IMR-90 (cell line): ENCODE measurements around the gene TRIO. TPM values are rescaled to one million over a fixed set of nuclear protein-coding genes. Genes with fewer than 3 reads are reported as not detected.

Source experiments
- ATAC-seq: fragments of 200-7000 bp; cut with Tn5 transposase; 2 replicates; pipeline ENCODE4 v1.9.1; 2020; ENCODE audit warnings: low read depth, mild to moderate bottlenecking, moderate library complexity
- BruUV-seq: library from RNA; stranded (reverse); fragments of 400-500 nt; replicated peaks from 2 replicates; lab custom pipeline; 2021; lab: Mats Ljungman, UMichigan
- CTCF ChIA-PET: fragments of 300-600 bp; formaldehyde crosslinking; extraction: SDS; loops from one replicate; lab custom pipeline; 2021; ENCODE audit warnings: antibody characterized with exemption; lab: Yijun Ruan, JAX
- POLR2A ChIA-PET: fragments of 300-600 bp; sonication (Branson Sonifier 250); formaldehyde crosslinking; loops from one replicate; lab custom pipeline; 2022; ENCODE audit warnings: antibody characterized with exemption; ENCODE audit not compliant: unreplicated experiment; lab: Charles Lee
- DNase-seq: peaks from one replicate; pipeline ENCODE4 v3.0.0; 2013
- H2AFZ ChIP-seq: replicated peaks from 2 replicates; pipeline ENCODE3; 2013; ENCODE audit warnings: low read length, mild to moderate bottlenecking; ENCODE audit not compliant: poor library complexity
- H2AK5ac ChIP-seq: 2 replicates; pipeline ENCODE4 v1.6.1; 2013; ENCODE audit warnings: low read depth, low read length, inconsistent platforms
- H2AK9ac ChIP-seq: replicated peaks from 2 replicates; pipeline ENCODE3; 2013; ENCODE audit warnings: mild to moderate bottlenecking, low read depth, low read length, moderate library complexity; ENCODE audit not compliant: poor library complexity
- H2BK120ac ChIP-seq: 2 replicates; pipeline ENCODE4 v1.6.1; 2013; ENCODE audit warnings: low read depth, low read length, inconsistent platforms
- H2BK15ac ChIP-seq: 3 replicates; pipeline ENCODE4 v1.6.1; 2013; ENCODE audit warnings: low read depth, low read length, inconsistent platforms
- H2BK20ac ChIP-seq: 2 replicates; pipeline ENCODE4 v1.6.1; 2013; ENCODE audit warnings: low read depth, mild to moderate bottlenecking, inconsistent platforms, low read length, moderate library complexity
- H2BK5ac ChIP-seq: 2 replicates; pipeline ENCODE4 v1.6.1; 2013; ENCODE audit warnings: mild to moderate bottlenecking, low read depth, low read length, inconsistent platforms; ENCODE audit not compliant: poor library complexity, severe bottlenecking
- H3K14ac ChIP-seq: replicated peaks from 2 replicates; pipeline ENCODE4 v1.6.1; 2013; ENCODE audit warnings: low read depth, low read length, inconsistent platforms
- H3K18ac ChIP-seq: 2 replicates; pipeline ENCODE4 v1.6.1; 2013; ENCODE audit warnings: low read depth, low read length, control low read depth
- H3K23ac ChIP-seq: 2 replicates; pipeline ENCODE4 v1.6.1; 2013; ENCODE audit warnings: low read depth, low read length, inconsistent platforms
- H3K27ac ChIP-seq: 2 replicates; pipeline ENCODE4 v1.5.1; 2013; ENCODE audit warnings: mild to moderate bottlenecking, control low read depth, low read length; ENCODE audit not compliant: insufficient read depth
- H3K27me3 ChIP-seq: 2 replicates; pipeline ENCODE4 v1.6.1; 2013; ENCODE audit warnings: low read length; ENCODE audit not compliant: control insufficient read depth, insufficient read depth
- H3K36me3 ChIP-seq: 2 replicates; pipeline ENCODE4 v1.6.1; 2013; ENCODE audit warnings: low read length, mixed read lengths; ENCODE audit not compliant: control insufficient read depth, insufficient read depth
- H3K4ac ChIP-seq: 2 replicates; pipeline ENCODE4 v1.6.1; 2013; ENCODE audit warnings: low read depth, low read length, inconsistent platforms
- H3K4me1 ChIP-seq: 2 replicates; pipeline ENCODE4 v1.6.1; 2013; ENCODE audit warnings: low read length, mixed read lengths; ENCODE audit not compliant: control insufficient read depth, insufficient read depth
- H3K4me2 ChIP-seq: 2 replicates; pipeline ENCODE4 v1.6.1; 2013; ENCODE audit warnings: low read depth, mild to moderate bottlenecking, control low read depth, low read length, moderate library complexity
- H3K4me3 ChIP-seq: 2 replicates; pipeline ENCODE4 v1.5.1; 2013; ENCODE audit warnings: low read depth, mild to moderate bottlenecking, control low read depth, low read length, moderate library complexity; ENCODE audit not compliant: insufficient read depth
- H3K56ac ChIP-seq: 2 replicates; pipeline ENCODE4 v1.6.1; 2013; ENCODE audit warnings: low read length, inconsistent platforms; ENCODE audit not compliant: insufficient read depth; ENCODE audit errors: extremely low read depth
- H3K79me1 ChIP-seq, 2 experiments: 2 replicates each; pipeline ENCODE4 v1.6.1; 2013; ENCODE audit warnings: low read length in 2 of 2, inconsistent platforms in 1 of 2, low read depth in 1 of 2
- H3K9ac ChIP-seq: 2 replicates; pipeline ENCODE4 v1.6.1; 2013; ENCODE audit warnings: low read depth, low read length, control low read depth
- H3K9me1 ChIP-seq: 2 replicates; pipeline ENCODE4 v1.6.1; 2013; ENCODE audit warnings: low read length, inconsistent platforms; ENCODE audit not compliant: insufficient read depth
- H3K9me3 ChIP-seq: 2 replicates; pipeline ENCODE4 v1.6.1; 2013; ENCODE audit warnings: low read length; ENCODE audit not compliant: control insufficient read depth, insufficient read depth
- H4K20me1 ChIP-seq: 2 replicates; pipeline ENCODE4 v1.6.1; 2013; ENCODE audit warnings: low read length, inconsistent platforms; ENCODE audit not compliant: insufficient read depth
- H4K5ac ChIP-seq: 2 replicates; pipeline ENCODE4 v1.6.1; 2013; ENCODE audit warnings: mild to moderate bottlenecking, low read depth, low read length, control low read depth
- H4K8ac ChIP-seq, 2 experiments: 2 replicates each; pipeline ENCODE4 v1.6.1; 2013; ENCODE audit warnings: low read depth in 2 of 2, low read length in 2 of 2, control low read depth in 1 of 2, inconsistent platforms in 1 of 2
- H4K91ac ChIP-seq: 2 replicates; pipeline ENCODE4 v1.6.1; 2013; ENCODE audit warnings: low read depth, low read length, inconsistent platforms; ENCODE audit not compliant: insufficient read depth
- BHLHE40 ChIP-seq: fragments of 150-350 bp; IDR thresholded peaks from 2 replicates; pipeline ENCODE4 v1.6.1; 2016; ENCODE audit warnings: mild to moderate bottlenecking, low read depth, low read length
- CEBPB ChIP-seq: IDR thresholded peaks from 2 replicates; pipeline ENCODE4 v1.6.1; 2012; ENCODE audit warnings: low read depth, low read length, improper control_type of control experiment
- CHD1 ChIP-seq: IDR thresholded peaks from 2 replicates; pipeline ENCODE4 v1.6.1; 2012; ENCODE audit warnings: low read depth, low read length, improper control_type of control experiment
- CTCF ChIP-seq: conservative IDR thresholded peaks from 2 replicates; pipeline ENCODE4 v1.5.1; 2012; ENCODE audit warnings: mild to moderate bottlenecking, low read depth, low read length, improper control_type of control experiment
- ELK1 ChIP-seq: fragments of 150-350 bp; IDR thresholded peaks from 2 replicates; pipeline ENCODE4 v1.6.1; 2016; ENCODE audit warnings: low read depth, mild to moderate bottlenecking, low read length, moderate library complexity, borderline replicate concordance
- FOS ChIP-seq: fragments of 150-350 bp; IDR thresholded peaks from 2 replicates; pipeline ENCODE4 v1.6.1; 2016; ENCODE audit warnings: low read depth, low read length
- MAFK ChIP-seq: IDR thresholded peaks from 2 replicates; pipeline ENCODE4 v1.6.1; 2012; ENCODE audit warnings: low read depth, low read length, improper control_type of control experiment
- MAZ ChIP-seq: IDR thresholded peaks from 2 replicates; pipeline ENCODE4 v1.6.1; 2012; ENCODE audit warnings: low read depth, mild to moderate bottlenecking, low read length, improper control_type of control experiment, moderate library complexity, borderline replicate concordance
- MXI1 ChIP-seq: IDR thresholded peaks from 2 replicates; pipeline ENCODE4 v1.6.1; 2012; ENCODE audit warnings: low read depth, mild to moderate bottlenecking, low read length, moderate library complexity, borderline replicate concordance
- NFE2L2 ChIP-seq: fragments of 150-350 bp; IDR thresholded peaks from 2 replicates; pipeline ENCODE4 v1.6.1; 2016; ENCODE audit warnings: low read depth, mild to moderate bottlenecking, low read length
- POLR2A ChIP-seq: IDR thresholded peaks from 2 replicates; pipeline ENCODE4 v1.6.1; 2012; ENCODE audit warnings: mild to moderate bottlenecking, low read depth, low read length
- RAD21 ChIP-seq: IDR thresholded peaks from 2 replicates; pipeline ENCODE4 v1.6.1; 2012; ENCODE audit warnings: low read length, improper control_type of control experiment
- RCOR1 ChIP-seq: IDR thresholded peaks from 2 replicates; pipeline ENCODE4 v1.6.1; 2012; ENCODE audit warnings: mild to moderate bottlenecking, low read length, improper control_type of control experiment; ENCODE audit not compliant: insufficient replicate concordance
- RFX5 ChIP-seq: IDR thresholded peaks from 2 replicates; pipeline ENCODE4 v1.8.0; 2012; ENCODE audit warnings: low read depth, mild to moderate bottlenecking, low read length, moderate library complexity
- SMC3 ChIP-seq: fragments of 150-350 bp; IDR thresholded peaks from 2 replicates; pipeline ENCODE4 v1.6.1; 2016; ENCODE audit warnings: low read depth, mild to moderate bottlenecking, antibody characterized with exemption, low read length, moderate library complexity
- USF2 ChIP-seq: fragments of 150-350 bp; IDR thresholded peaks from 2 replicates; pipeline ENCODE4 v1.6.1; 2017; ENCODE audit warnings: mild to moderate bottlenecking, antibody characterized with exemption, low read length, low read depth
- WGBS, 2 experiments: methylation state at CpG; one replicate each; pipeline versions ENCODE4 v1.1.5 to v1.1.7; 2013; ENCODE audit warnings: missing lambda C conversion rate in 2 of 2; ENCODE audit not compliant: insufficient read length in 1 of 2; ENCODE audit errors: extremely low coverage in 2 of 2; 5-methylcytosine and 5-hydroxymethylcytosine counted together
- dilution Hi-C: fragments of 300-500 bp; cut with HindIII; formaldehyde crosslinking; loops from one replicate; pipeline ENCODE4 v1.14.3; 2018; ENCODE audit warnings: low sequenced_read_pairs; ENCODE audit not compliant: unreplicated experiment
- in situ Hi-C: fragments of 300-500 bp; cut with MboI; formaldehyde crosslinking; loops from 3 replicates; pipeline ENCODE4 v1.14.3; 2019; ENCODE audit warnings: low sequenced_read_pairs, inconsistent platforms, mixed read lengths
- intact Hi-C: fragments of 100-400 bp; cut with micrococcal nuclease; formaldehyde crosslinking; loops from 2 replicates; pipeline ENCODE4 v1.10.0; 2022
- polyA plus RNA-seq, 3 experiments: library from polyadenylated mRNA; depleted of rRNA; stranded (reverse); fragments of >200 nt; gene quantifications; 2 replicates each; pipeline ENCODE4 v1.2.3, GENCODE V29; 2012; ENCODE audit warnings: low replicate concordance in 1 of 3
- total RNA-seq: library from RNA; depleted of rRNA; stranded (reverse); fragments of >200 nt; gene quantifications from 2 replicates; pipeline ENCODE4 v1.2.3, GENCODE V29; 2012

Gene TRIO
- total and polyA plus RNA-seq, 2 of the 4 experiments (the other 2 are of a cell fraction) = 206 to 522 TPM

DNA sequence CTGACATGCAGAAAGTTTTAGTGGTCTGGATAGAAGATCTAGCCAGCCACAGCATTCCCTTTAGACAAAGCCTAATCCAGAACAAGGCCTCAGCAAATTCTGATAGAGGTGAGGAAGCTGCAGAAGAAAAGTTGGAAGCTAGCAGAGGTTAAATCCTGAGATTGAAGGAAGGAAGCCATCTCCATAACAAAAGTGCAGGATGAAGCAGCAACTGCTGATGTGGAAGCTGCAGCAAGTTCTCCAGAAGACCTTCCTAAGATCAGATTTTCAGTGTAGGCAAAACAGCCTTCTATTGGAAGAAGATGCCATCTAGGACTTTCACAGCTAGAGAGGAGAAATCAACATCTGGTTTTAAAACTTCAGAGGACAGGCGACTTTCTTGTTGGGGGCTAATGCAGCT is 77.5 kb downstream of the TRIO start:
- Histone ChIP-seq H2AK5ac (no peak overlapping the region), H3K27me3 (no peaks in the 10 kb centered on the region), H2BK5ac (peak overlapping the region; percentile 47), H3K27ac (peak overlapping the region; percentile 42; the same call in 1 of the 2 replicates), H4K91ac (no peak overlapping the region), H4K20me1 (peaks cover 97% of the 10 kb centered on the region), H4K8ac (no peak overlapping the region), H3K4me1 (peaks cover 46% of the 10 kb centered on the region), H3K9ac (no peak overlapping the region; the same call in 1 of the 2 replicates), H3K56ac (0 out of 2 replicates have a peak overlapping the region, but pooled peaks have one; percentile 1), H2AFZ (no peak overlapping the region), H3K36me3 (peaks cover 20% of the 10 kb centered on the region), H4K5ac (no peak overlapping the region; the same call in 1 of the 2 replicates), H2BK20ac (no peak overlapping the region), H3K23ac (no peak overlapping the region), H3K18ac (no peak overlapping the region), H3K4me3 (no peak overlapping the region), H3K4me2 (no peak overlapping the region), H3K9me3 (no peaks in the 10 kb centered on the region), H2AK9ac (no peak overlapping the region), H3K14ac (no peak overlapping the region), H2BK120ac (no peak overlapping the region), H2BK15ac (no peak overlapping the region), H3K9me1 (peaks cover 41% of the 10 kb centered on the region), H3K79me1 (peaks cover 0 to 76% of the 10 kb centered on the region in 2 experiments; a peak in 2 of 4 replicates), H3K4ac (no peak overlapping the region)
- BruUV-seq = no TSS peak
- CTCF ChIA-PET = no interaction called here
- DNase-seq (no peak), ATAC-seq (no peak)
- dilution Hi-C loops = no loop called here
- intact Hi-C loops = no loop called here
- in situ Hi-C loops = no loop called here
- POLR2A ChIA-PET = no interaction called here
- no CpG with 5 or more reads among the region's 1 CpG for WGBS, 2 experiments
- TF ChIP-seq POLR2A = no peak
- no peak for TF ChIP-seq SMC3
- TF ChIP-seq FOS = no peak
- no peak for TF ChIP-seq NFE2L2
- no peak for TF ChIP-seq RCOR1
- TF ChIP-seq BHLHE40 = no peak
- no peak for TF ChIP-seq RAD21
- no peak for TF ChIP-seq ELK1
- TF ChIP-seq MXI1 = no peak
- no peak for TF ChIP-seq CEBPB
- TF ChIP-seq RFX5 = no peak
- TF ChIP-seq MAZ = no peak
- no peak for TF ChIP-seq CTCF
- TF ChIP-seq USF2 = no peak
- TF ChIP-seq CHD1 = no peak
- no peak for TF ChIP-seq MAFK
